ENCODE results near the gene EBF3. TPM values are rescaled to one million over a fixed set of nuclear protein-coding genes. Genes with fewer than 3 reads are reported as not detected.

EBF3 gene
- polyA plus RNA-seq, 5 donors, result 1.3 to 4.1 (median 1.7) TPM

- DNase-seq, result no peak
Measured at GRCh38 chr10:129972145-129972965, 8.3 kb upstream of the EBF3 start.

- no peak for DNase-seq
Measured at GRCh38 chr10:129971381-129972144, 7.5 kb upstream of the EBF3 start.

- DNase-seq, result no peak
Measured at GRCh38 chr10:129970465-129971364, 6.6 kb upstream of the EBF3 start.

- no peak for DNase-seq
Measured at GRCh38 chr10:129969911-129970464, 5.9 kb upstream of the EBF3 start.

- DNase-seq, result no peak
Measured at GRCh38 chr10:129969184-129969910, 5.3 kb upstream of the EBF3 start.

- no peak for DNase-seq
Measured at GRCh38 chr10:129968853-129969183, 4.7 kb upstream of the EBF3 start.

GRCh38 chr10:129968020-129968852 is 4.2 kb upstream of the EBF3 start:
- no peak for DNase-seq

- DNase-seq, result no peak
Measured at GRCh38 chr10:129967579-129968019, 3.5 kb upstream of the EBF3 start.

GRCh38 chr10:129966889-129967578 is 3.0 kb upstream of the EBF3 start:
- DNase-seq, result no peak

- no peak for DNase-seq
Measured at GRCh38 chr10:129966370-129966888, 2.4 kb upstream of the EBF3 start.

GRCh38 chr10:129965959-129966358 is 1.9 kb upstream of the EBF3 start:
- DNase-seq, result no peak

- no peak for DNase-seq
Measured at GRCh38 chr10:129965425-129965808, 1.3 kb upstream of the EBF3 start.

GRCh38 chr10:129964611-129965424 is 744 bp upstream of the EBF3 start:
- DNase-seq, result no peak

- DNase-seq, result peak in 1 of 2 donors; percentile 54
Measured at GRCh38 chr10:129962872-129963640, 1.0 kb downstream of the EBF3 start.

- DNase-seq, result no peak
Measured at GRCh38 chr10:129962031-129962871, 1.8 kb downstream of the EBF3 start.

GRCh38 chr10:129961157-129961701 is 2.8 kb downstream of the EBF3 start:
- DNase-seq, result no peak

All from right lung (tissue), 5 donors.